MV-4-11 (cell line): ENCODE data around the gene PTPRJ.

ENCODE experiments used
- DNase-seq: peaks from one replicate; lab custom pipeline; 2025; lab: John Stamatoyannopoulos, UW

PTPRJ gene

DNA sequence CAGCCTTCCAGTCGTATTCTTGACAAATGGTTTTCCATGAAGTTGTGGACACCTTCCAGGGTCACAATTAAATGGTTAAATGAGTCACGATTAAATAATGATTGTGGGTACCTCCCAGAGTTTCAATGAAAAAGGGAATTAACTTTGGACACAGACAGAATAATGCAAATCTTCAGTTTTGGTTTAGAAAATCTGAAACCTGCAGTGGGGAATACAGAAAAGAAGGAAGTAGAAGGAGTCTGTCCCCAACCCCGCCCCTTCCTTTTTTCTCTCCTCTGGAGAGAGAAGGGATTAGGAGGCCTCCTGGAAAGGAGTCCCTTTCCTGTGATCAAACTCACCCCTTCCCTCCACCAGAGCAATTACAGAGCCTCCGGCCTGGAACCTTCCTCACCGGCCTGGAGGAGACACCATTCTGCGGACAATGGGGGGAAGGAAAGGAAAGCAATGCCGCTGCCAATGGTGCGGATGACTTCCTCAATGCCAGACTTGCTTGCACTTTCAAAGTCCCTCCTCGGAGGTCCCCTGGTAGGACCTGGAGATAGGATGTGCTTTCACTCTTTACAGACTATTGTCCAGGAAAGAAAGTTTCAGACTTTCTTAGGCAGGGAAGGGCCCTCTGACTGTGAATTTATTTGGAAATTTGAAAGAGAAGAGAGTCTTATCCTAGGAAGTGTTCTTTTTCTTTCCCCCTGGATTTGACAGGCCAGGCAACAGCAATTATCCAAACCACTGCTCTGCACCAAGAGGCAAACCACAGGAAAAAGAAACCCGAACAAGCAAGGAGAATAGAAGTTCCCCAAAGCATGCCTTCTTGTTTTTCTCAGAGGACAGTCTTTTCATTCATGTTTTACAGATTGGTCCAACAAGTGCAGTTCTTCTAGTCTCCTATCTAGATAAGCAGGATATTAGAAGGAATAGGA lies 86.8 kb downstream of the PTPRJ start:
- DNase-seq, result peak; percentile 68

DNA sequence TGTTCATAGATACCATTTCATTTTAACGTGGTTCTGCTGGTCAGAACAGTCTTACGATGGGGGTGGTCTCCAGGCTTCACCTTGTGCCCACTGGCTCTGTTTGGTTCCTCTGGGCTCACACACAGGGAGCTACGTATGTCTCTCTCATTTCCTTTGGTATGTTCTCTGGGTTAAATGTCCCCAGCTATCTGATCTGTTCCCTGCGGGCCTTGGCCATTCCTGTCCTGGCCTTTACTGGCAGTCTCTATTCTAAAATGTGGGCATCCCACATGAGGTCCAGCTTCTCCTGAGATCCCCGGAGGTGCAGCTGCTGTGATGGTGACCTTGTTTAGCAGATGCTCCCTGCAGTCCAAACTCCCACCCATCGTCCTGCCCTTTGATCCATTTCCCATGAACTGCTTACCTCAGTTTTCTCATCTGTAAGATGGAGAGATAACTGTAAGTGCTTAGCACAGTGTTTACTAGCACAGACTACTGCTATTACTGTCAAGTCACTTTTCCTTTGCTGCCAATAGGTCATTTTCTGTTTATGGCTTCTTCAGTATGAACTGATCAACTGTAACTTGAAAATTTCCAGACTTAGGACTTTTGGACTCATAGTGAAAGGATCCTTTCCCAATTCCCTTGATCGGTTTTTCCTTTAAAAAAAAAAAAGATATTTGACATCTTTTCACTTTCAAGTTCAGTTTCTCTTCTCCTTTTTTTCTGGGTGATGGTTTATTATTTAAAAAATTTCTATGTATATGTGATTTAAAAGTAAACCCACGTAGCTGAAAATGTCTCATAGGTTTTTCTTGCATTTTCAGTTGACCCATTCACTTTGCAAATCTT lies 92.9 kb downstream of the PTPRJ start:
- peak; percentile 49 for DNase-seq

DNA sequence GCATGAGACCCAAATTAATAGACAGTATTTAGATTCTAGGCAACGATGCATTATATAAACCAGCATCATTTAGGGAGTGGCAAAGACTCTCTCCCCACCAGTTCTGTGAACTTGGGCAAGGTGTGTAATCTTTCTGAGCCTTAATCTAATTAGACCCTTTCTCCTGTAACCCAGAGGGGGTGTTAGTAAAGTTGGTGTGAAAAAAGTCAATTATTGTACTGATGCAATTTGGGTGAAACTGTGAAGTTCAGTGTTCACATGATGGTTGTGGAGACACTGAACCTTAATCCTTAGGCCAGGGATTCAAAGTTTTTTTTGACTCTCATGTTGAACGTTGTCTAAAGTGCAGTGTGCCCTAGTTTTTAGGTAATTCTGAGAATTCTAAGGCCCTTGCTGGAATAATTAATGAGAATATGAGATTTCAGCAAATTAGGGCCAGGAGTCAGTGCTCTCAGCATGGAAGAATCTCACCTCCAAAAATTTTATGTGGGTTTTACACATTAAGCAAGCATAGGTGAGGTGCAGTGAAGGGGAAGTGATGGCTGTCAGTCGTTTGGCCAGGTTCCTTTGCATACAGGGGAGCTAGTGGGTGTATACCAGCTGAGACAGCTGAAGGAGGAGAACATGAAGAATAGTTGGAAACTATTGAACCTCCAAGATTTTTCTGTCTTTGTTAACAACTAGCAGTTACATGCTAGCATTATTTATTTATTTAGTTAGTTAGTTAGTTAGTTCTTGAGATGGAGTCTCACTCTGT lies 94.2 kb downstream of the PTPRJ start:
- no peak for DNase-seq

DNA sequence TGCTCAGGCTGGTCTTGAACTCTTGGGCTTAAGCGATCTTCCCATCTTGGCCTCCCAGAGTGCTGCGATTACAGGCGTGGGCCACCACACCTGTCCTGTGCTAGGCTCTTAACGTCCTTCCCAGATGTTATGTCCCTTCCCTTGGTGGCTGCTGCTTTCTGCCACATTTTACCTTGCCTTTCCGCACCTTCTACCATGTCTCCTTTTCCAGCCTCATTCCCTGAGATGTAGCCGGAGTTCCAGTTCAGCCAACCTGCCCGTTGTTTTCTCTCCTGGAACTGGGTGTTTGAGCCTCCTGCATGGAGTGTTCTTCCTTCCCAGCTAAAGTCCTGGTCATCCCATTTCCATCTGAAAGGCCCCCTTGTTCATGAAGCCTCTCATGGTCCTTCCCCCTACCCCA lies 95.3 kb downstream of the PTPRJ start:
- no peak for DNase-seq

DNA sequence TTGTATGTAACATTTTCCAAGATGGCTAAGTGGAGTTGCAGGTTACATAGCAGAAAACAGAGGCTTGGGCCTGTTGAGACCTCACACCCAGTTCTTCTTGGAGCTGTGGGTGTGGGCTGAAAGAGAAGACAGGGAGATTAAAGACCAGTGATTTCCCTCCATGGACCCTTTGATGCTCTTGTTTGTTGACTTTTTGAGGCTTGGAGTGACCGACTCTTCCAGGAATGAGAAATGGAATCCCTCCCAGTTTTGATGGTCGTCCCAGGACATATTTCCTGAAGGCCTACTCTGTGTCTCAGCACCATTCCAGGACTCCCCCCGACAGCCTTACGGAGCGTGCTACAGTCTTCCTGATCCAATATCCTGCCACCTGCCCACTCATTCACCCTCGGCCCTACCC lies 96.9 kb downstream of the PTPRJ start:
- no peak for DNase-seq

DNA sequence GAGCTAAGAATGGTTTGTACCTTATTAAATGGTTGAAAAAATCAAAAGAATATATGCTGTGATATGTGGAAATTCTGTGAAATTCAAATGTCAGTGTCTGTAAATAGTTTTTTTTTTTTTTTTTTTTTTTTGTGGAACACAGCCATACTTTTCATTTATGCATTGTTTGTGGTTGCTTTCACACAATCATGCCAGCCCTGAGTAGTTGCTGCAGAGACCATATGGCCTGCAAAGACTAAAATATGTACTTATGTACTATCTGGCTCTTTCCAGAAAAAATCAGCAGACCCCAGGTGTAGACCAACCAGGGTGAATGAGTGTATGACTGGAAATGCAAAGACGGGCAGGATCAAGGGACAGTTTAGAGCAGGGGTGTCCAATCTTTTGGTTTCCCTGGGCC lies 98.3 kb downstream of the PTPRJ start:
- no peak for DNase-seq

DNA sequence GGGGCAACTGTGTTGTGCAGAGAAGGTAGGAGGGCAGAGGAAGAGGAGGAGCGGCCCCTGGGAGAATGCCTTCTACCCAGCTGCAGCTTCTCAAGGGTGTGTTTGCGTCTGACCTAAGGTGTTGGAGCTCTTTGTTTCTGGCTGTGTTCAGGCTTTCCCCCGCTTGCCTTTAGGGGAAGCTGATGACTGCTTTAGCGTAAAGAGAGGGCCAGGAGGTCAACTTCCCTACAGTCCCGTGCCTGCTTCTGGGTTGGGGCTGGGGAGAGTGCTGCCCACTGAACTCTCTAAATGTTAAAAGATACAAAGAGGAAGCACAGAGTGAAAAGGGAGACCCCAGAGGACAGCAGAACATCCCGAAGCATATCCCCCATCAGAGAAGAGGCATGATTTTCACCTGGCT lies 99.2 kb downstream of the PTPRJ start:
- DNase-seq, result peak; percentile 29

DNA sequence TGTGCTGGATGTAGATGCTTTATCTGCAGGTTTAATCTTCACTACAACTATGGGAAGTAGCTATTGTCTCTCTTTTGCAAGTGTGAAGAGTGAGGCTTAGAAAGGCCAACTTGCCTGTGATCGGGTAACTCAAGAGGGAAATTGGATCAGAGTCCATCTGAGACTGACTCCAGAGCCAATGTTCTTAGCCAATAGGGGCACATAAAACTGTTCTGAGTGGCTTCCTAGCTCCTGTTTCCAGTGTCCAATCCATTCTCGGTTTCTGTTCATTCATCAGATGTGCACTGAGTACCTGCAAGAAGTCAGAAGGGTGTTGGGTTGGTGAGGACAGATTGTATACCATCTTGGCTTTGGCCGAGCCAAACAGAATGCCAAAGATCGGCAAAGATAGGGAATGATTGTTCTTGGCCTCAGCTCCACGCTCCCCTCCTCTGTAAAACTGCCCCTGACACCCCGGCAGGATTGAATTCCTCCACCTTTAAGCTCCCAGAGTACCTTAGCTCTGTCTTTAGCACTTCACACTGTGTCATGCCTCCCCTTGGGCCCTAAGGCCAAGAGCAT lies 100.0 kb downstream of the PTPRJ start:
- no peak for DNase-seq

DNA sequence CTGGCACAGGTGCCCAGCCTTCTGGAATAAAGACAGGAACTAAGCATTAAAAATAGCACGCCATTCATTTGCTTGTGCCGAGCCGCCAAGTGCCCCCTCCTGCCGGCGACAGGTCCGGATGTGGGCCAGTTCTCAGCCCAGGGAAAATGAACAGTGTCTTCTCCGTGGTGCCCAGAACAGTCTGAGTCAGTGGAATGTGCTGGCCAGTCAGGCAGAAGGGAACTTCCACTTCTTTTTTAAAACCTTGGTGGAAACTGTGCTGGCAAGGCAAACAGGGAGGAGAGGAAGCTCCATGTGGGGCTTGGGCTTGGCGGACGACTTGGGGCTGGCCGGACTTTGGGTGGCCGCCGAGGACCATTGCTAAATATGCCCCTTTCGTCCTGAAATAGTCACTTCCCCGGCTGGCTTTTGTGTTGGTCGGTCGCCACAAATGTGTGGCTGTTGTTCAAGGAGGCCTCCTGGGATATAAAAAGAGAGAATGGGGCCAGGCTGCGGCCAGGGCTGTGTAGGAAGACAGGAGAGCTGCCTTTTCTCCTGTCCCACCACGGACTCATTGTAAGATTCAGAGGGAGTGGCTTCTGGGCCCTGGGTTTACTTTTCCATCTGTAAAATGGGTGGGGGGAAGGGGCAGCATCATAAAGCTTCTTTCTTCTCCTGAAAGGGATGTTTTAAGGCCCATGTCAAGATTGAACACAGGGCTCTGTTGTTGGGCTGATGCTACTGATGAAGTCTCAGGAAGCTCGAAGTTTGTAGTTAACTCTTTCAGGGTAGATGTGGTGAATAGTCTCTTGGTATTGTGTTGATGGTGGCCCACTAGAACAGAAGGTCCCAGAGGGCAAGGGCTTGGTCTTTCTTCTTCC lies 101.0 kb downstream of the PTPRJ start:
- peak; percentile 64 for DNase-seq

DNA sequence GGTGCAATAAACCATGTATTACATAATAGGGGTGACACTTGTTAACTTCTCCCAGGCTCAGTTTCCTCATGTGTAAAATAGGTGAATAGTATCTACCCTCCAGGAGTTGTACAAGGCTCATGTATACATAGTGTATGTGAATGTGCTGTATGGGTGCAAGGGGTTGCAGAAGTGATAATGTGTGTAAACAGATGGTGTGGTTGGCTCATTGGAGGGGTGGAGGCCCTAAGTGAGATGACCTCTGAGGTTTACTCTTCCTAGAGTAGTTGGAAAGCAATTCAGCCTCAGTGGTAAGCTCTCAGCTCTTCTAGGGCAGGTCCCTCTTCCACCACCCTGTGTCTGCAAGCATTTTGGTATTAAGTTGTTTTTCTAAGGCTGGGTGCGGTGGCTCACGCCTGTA lies 102.4 kb downstream of the PTPRJ start:
- DNase-seq, result peak; percentile 7

DNA sequence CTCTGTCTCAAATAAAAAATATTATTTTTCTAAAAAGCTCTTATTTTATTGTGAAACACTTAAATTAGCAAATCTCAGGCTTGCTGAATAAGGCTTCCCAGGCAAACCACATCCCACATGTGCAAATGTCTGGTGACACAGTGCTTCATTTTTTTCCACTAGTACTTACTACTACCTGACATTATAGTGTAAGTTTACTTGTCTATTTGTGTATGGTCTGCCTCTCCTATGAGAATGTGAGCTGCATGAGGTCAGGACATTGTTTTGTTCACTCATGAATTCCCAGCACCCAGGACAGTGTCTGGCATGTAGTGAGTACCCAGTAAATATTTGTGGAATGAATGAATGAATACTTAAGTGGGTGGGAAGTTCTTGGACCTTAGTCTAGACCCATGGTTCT lies 103.1 kb downstream of the PTPRJ start:
- peak; percentile 41 for DNase-seq

DNA sequence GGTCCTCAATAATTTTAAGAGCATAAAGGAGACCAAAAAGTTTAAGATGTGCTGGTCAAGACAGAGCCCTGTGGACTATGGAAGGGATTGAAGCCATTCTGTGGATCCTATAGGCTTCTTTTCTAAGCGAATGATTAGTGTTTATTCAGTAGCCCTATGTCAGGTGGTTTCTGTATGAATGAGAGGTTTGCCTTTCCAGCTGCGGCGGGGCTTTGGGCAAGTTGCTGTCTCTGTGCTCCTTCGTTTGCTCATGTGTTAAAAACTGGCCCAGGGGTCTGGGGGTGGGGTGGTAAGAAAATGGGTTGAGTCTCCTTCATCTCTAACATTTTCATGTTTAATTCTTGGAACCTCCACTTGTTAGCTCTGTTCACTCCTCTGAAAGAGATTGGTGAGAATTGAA lies 105.3 kb downstream of the PTPRJ start:
- no peak for DNase-seq

DNA sequence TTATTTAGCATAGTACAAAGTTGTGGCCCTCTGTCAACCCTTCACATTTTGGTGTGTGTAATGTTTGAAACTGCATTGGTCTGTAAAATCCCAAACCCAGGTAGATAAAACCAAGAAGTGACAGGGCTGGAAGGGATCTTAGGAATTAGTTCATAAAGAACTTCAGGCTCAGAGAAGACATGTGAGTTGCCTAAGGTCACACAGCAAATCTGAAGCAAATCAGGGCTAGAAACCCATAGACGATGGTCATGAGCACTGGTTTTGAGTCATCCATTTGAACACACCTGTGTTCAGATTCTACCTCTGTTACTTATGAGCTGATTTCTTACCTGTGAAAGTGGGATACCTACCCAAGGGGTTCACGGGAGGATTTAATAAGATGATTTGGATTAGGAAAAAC lies 107.1 kb downstream of the PTPRJ start:
- no peak for DNase-seq

DNA sequence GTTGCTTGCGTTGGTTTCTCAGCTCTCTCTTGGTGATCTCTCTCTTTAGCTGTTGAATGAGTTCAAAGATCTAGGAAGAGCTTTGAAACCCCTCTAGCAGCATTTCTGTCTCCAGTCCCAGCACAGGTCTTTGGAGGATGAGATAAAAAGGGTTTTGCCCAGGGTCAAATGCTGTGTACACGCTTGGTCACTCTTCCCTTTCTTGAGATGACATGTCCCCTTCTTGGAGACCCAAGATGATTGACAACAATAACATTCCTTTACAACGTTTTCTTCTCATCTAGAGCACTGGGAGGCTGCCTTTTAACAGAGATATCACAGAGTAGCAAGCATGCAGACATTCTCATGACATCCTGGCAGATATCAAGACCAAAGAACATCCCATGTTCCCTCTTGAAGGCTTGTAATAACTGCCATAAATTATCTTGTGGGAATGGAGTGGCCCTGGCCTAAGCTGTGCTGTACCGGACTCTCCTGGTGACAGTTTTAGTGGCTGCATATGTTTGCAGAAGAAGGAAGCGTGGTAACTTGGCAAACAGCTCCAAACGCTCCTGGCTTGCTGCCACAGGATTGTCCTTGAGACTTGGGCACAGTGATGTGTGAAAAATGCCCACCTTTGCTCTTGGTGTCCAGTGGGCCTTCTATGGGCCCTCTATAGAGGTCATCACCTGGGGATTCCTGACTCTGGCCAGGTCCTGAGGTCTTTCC lies 107.8 kb downstream of the PTPRJ start:
- peak; percentile 19 for DNase-seq

DNA sequence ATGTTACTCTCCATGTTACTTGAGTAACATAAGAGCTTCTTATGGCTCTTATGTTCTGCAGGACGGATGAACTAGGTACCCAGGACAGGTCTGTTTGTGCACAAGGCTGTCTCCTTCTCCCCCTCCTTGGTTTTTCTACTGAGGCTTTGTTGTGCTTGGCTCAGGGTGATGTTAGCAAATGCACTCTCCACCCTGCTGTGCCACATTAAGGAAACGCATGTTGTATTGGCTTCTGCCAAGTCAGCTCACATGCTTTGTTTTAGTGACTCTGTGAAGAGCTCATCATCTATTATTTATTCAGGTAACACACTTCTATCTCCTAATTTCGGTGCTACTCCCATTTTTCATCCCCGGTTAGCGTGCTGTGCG lies 108.3 kb downstream of the PTPRJ start:
- DNase-seq, result no peak

DNA sequence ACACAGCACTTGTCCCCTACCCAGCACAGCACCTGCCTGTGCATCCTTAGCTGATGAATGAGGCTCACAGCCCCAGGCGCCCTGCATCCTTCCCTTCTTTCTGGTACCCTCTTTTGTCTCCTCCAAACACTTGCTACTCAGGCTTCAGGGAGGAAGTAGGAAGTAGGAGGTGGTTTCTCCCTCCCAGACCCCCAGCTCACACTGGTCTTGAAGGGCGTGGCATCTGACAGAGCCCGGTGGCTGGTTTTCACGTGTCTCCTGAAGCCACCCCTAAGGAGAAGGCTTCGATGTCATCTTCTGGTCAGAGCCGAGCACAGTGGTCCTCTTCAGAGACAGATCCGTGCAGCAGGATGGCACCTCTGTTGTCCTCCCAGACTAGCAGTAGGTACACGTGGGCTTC lies 109.8 kb downstream of the PTPRJ start:
- DNase-seq, result no peak

DNA sequence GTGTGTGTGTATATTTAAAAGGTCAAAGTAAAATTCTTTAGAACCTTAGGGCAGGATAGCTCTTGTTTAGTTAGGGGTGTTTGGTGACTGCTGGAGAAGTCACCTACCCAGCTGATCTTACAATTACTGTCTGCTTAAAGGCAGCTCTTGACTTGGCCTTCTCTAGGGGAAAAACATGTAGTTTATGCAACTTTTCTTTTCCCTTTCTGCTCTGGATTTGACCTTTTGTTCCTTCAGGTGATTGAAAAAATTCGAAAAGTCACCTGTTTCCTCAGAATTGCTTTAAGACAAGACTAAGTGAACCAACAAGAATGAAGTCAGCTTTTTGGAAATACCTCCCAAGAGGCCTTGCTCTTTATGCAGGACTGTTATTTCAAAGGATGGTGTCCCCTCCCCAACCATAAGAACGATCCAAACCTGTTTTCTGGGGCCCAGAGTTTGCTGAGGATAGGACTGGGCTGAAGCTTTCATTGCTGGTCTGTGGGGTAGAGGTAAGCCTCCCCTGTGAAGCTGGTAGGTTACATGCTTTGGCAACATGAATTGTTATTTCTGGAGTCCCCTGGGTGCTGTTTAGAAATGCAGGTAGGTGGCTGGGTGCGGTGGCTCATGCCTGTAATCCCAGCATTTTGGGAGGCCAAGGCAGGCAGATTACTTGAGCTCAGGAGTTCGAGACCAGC lies 111.2 kb downstream of the PTPRJ start:
- DNase-seq, result no peak

DNA sequence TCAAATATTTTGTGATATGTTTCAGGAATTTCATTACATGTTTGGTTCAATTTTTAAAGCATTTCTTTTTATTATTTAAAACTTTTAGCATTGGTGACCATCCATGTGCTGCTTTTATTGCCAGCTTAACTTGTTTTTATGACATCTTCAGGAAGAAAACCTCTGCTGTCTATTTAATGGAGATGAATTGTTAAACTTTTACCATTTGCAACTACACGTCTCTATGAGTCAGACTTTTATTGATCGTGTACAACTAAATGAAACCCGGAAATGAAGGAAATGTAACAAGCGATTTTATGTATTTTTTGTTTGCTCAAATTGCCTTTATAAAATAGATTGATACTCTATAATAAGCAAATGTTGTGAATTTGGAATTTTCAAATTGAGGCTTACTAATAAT lies 113.0 kb downstream of the PTPRJ start:
- no peak for DNase-seq

DNA sequence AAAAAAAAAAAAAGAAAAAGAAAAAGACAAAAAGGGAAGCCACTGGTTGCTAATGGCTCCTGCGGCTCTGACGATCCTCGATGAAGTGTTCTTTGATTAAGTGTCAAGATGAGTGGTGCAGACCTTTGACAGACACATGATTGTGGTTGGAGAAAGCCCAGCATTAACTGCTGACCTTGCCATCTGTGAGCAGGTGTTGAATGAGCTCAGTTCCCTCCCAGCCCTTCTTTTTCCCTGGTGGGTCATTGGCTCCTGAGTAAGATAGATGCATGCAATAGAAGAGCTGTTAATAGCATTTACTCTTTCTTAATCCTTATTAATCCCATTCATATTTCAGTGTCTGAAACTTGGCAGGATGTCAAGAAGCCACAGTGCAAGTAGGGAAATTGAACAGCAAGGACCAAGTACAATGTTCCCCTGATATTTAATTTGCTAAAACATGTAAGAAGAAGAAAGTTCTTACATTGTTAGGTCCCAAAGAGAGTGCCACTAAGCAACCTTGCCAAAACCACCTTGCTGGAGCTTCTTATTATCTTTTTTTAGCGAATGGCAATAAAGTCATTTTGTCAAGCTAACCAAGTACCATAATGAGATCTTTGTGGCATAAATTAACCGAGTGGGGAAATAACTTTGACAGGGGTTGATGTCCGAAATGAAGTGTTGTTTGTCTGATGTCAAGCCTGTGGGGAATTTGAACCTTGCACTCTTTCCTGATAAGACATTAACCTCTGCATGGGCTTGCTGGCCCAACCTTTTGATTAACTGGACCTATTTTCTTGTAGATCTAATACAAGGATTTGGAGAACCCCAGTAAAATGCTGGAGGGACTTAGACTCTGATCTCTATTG lies 113.7 kb downstream of the PTPRJ start:
- peak; percentile 16 for DNase-seq
